Natural killer cell treated with Interleukin-12 subunit alpha and Interleukin-12 subunit beta and Interleukin-15 and Interleukin-18, amount 100 ng/mL, for 72 hours (primary cell): Measurements from ENCODE around the gene SULT2B1. TPM values are rescaled to one million over a fixed set of nuclear protein-coding genes. Genes with fewer than 3 reads are reported as not detected.
A peak's percentile ranks its signal among the peaks of the same experiment; 100 is the strongest.
"Not testable (repeated sequence)": the region's sequence is repeated elsewhere in the genome, so short reads cannot be mapped to it uniquely, and the experiment has no call there.

Source experiments
- ATAC-seq, 2 donors: fragments of 150-1000 bp; cut with Tn5 transposase in 1 of 2; sonication (Bioruptor Pico), chemical (Tn5 transposase) in 1 of 2; 2 replicates each; pipeline ENCODE4 v1.10.0; 2021
- DNase-seq: peaks from one replicate; pipeline ENCODE4 v3.0.0; 2022; ENCODE audit warnings: low spot score
- H3K27ac Mint-ChIP-seq, 2 donors: 1 replicate in 1 of 2; 2 replicates in 1 of 2; pipeline ENCODE4 v1.8.0; 2022; ENCODE audit warnings: mixed read lengths in 2 of 2, mild to moderate bottlenecking in 1 of 2, moderate library complexity in 1 of 2
- H3K27me3 Mint-ChIP-seq, 2 donors: 1 replicate in 1 of 2; 2 replicates in 1 of 2; pipeline ENCODE4 v1.8.0; 2022; ENCODE audit warnings: mixed read lengths in 2 of 2
- H3K36me3 Mint-ChIP-seq: one replicate; pipeline ENCODE4 v1.8.0; 2022; ENCODE audit warnings: mixed read lengths
- H3K4me1 Mint-ChIP-seq, 2 donors: 1 replicate in 1 of 2; 2 replicates in 1 of 2; pipeline ENCODE4 v1.8.0; 2022; ENCODE audit warnings: low read depth in 2 of 2, mixed read lengths in 2 of 2, mild to moderate bottlenecking in 1 of 2
- H3K4me3 Mint-ChIP-seq: one replicate; pipeline ENCODE4 v1.8.0; 2022; ENCODE audit warnings: mixed read lengths
- H3K9me3 Mint-ChIP-seq: 2 replicates; pipeline ENCODE4 v1.8.0; 2022; ENCODE audit warnings: mixed read lengths
- total RNA-seq, 2 donors: library from RNA; stranded (reverse); gene quantifications; one replicate each; pipeline ENCODE4 v1.2.3, GENCODE V29; 2022

Gene SULT2B1
- total RNA-seq, 2 donors from 2014 or later = not detected

DNA sequence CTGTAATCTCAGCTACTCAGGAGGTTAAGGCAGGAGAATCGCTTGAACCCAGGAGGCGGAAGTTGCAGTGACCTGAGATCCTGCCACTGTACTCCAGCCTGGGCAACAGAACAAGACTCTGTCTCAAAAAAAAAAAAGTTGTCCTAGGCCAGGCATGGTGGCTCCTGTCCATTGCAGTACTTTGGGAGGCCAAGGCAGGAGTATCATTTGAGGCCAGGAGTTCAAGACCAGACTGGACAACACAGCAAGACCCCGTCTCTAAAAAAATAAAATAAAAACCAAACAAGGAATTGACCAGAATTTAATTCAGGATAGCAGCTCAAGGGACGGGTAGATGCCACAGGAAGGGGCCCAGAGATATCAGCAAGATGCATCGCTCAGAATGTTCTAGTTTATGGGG lies 4.9 kb downstream of the SULT2B1 start:
- no peak overlapping the region for H3K4me3 Mint-ChIP-seq
- no peak for ATAC-seq
- no peak overlapping the region for H3K27ac Mint-ChIP-seq
- H3K9me3 Mint-ChIP-seq = no peaks in the 10 kb centered on the region
- no peaks in the 10 kb centered on the region for H3K4me1 Mint-ChIP-seq
- H3K27me3 Mint-ChIP-seq = peaks cover 7 to 11% of the 10 kb centered on the region in 2 donors
- H3K36me3 Mint-ChIP-seq = no peaks in the 10 kb centered on the region
- no peak for DNase-seq

DNA sequence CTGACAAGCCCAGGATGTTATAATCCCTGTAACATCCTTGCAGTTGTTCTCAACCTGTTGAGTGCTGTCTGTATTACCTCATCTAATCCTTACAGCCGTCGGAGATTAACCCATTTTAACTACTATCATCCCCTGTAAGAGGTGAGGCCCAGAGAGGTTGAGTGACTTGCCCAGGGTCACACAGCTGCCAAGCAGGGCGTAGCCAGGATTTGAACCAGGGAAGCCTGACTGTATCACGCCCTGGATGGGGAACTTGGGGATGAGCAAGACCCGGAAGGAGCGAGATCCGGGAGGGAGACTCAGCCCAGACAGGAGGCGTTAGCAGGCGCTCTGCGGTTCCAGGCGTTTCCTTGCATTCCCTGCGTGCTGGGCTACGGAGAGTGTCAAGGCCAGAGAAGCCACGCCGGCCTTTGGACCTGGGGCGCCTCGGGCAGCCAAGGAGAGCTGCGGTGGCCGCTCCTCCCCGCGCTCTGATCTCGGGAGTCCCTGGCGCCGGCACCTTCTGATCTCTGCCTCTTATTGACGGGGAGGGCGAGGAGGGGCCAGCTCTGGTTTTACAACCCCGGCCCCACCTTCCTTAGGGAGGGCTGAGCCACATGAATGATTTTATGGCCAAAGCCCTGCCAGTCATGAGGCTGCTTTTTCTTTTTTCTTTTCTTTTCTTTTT lies 6.2 kb downstream of the SULT2B1 start:
- DNase-seq = no peak
- no peaks in the 10 kb centered on the region for H3K4me1 Mint-ChIP-seq
- peak in 1 of 2 donors; percentile 40 for ATAC-seq
- H3K9me3 Mint-ChIP-seq = no peaks in the 10 kb centered on the region
- H3K36me3 Mint-ChIP-seq = no peaks in the 10 kb centered on the region
- H3K27ac Mint-ChIP-seq = no peak overlapping the region
- H3K4me3 Mint-ChIP-seq = no peak overlapping the region
- peaks cover 7 to 11% of the 10 kb centered on the region in 2 donors for H3K27me3 Mint-ChIP-seq

DNA sequence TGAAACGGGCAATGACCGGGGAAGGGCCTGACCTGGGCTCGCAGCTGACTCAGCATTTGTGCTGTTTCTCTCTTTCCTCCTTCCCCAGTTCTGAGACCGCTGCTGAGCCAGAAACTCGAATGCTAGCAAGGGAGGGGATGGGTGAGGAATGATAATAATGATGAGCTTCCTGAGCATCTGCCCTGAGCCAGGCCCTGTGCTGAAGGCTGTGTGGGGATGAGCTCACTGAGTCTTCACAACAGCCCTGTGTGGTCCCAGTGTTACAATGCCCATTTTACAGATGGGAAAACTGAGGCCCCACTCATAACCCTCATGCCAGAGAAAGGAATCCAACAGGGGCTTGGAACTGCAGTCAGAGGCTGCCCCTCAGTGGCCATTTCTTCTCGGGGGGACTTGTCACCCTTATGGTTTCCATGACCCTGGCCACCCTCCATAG lies 8.1 kb downstream of the SULT2B1 start:
- ATAC-seq = no peak
- Mint-ChIP-seq H3K9me3 (no peaks in the 10 kb centered on the region), H3K4me3 (no peak overlapping the region), H3K27me3 (peaks cover 6 to 11% of the 10 kb centered on the region in 2 donors), H3K27ac (no peak overlapping the region), H3K4me1 (no peaks in the 10 kb centered on the region), H3K36me3 (no peaks in the 10 kb centered on the region)
- no peak for DNase-seq

DNA sequence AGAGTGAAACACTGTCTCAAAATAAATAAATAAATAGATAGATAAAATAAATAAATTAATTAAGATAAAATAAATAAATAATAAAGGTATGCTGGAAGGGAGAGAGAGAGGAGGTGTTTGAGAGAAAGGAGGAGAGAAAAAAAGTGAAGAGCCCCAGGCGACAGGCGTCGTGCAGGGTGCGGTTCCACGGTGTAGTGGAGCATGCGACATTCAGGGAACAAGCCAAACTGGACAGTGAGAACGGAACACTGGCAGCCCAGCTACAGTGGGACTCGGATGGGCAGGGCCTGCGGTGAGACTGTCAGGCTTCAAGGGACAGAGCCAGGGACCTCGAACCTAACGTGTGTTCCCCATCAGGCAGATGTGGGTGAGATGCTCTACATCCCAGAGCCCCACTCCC lies 9.4 kb downstream of the SULT2B1 start:
- Mint-ChIP-seq H3K9me3 (no peaks in the 10 kb centered on the region), H3K27me3 (peaks cover 0 to 7% of the 10 kb centered on the region in 2 donors), H3K36me3 (no peaks in the 10 kb centered on the region), H3K27ac (no peak overlapping the region), H3K4me3 (no peak overlapping the region), H3K4me1 (no peaks in the 10 kb centered on the region)
- ATAC-seq = no peak
- no peak for DNase-seq

DNA sequence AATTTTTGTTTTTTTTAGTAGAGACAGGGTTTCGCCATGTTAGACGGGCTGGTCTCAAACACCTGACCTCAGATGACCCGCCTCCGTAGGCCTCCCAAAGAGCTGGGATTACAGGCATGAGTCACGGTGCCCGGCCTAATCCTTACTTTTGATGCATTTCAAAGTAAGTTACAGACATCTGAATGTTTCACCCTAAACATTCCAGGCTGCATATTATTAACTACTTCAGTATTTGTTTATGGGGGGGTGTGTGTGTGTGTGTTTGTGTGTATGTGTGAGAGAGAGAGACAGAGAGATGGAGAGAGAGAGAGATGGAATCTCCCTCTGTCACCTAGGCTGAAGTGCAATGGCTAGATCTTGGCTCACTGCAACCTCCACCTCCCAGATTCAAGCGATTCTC lies 13.1 kb downstream of the SULT2B1 start:
- Mint-ChIP-seq H3K27me3 (peaks cover 0 to 6% of the 10 kb centered on the region in 2 donors), H3K9me3 (no peaks in the 10 kb centered on the region), H3K4me3 (no peak overlapping the region), H3K36me3 (no peaks in the 10 kb centered on the region), H3K4me1 (no peaks in the 10 kb centered on the region), H3K27ac (no peak overlapping the region)
- ATAC-seq = no peak
- no peak for DNase-seq

DNA sequence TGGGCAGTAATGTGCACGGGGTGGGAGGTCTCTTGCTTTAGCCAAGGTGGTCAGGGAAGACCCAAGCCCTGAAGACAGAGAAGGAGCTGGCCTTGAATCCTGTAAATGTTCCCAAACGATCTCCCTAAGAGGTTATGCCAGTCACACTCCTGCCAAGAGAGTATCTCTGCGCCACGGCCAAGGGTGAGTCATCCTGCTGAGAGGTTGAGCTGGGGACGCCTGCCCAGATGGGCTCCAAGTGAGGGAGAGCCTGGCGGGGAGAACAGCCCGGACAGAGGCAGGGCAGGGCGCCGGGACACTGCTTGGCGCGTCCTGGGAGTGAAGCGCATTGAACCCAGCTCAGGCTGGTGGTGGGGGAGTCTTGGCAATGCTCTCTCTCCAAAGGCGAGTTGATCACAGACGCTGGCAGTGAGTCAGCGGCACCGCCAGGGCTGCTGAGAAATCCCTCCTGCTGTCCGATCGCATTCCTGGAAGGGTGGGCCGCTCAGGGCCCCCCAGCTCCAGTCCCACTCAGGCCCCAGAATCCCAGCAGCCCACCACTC lies 16.4 kb downstream of the SULT2B1 start:
- Mint-ChIP-seq H3K4me1 (no peaks in the 10 kb centered on the region), H3K9me3 (no peaks in the 10 kb centered on the region), H3K36me3 (no peaks in the 10 kb centered on the region), H3K27ac (no peak overlapping the region), H3K27me3 (peaks cover 0 to 6% of the 10 kb centered on the region in 2 donors), H3K4me3 (no peak overlapping the region)
- ATAC-seq (no peak), DNase-seq (no peak)

DNA sequence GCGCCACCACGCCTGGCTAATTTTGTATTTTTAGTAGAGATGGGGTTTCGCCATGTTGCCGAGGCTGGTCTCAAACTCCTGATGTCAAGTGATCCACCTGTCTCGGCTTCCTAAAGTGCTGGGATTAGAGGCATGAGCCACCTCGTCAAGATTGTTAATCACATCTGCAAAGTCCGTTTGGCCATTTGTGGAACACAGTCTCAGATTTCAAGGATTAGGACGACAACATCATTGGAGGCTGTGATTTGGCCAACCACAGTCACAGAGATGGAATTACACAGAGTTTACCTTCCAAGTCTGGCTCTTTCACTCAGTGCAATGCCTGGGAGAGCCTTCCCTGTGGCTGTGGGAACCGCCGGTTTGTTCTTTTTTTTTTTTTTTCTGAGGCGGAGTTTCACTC lies 17.8 kb downstream of the SULT2B1 start:
- Mint-ChIP-seq H3K27me3 (peaks cover 0 to 8% of the 10 kb centered on the region in 2 donors), H3K4me3 (no peak overlapping the region)

DNA sequence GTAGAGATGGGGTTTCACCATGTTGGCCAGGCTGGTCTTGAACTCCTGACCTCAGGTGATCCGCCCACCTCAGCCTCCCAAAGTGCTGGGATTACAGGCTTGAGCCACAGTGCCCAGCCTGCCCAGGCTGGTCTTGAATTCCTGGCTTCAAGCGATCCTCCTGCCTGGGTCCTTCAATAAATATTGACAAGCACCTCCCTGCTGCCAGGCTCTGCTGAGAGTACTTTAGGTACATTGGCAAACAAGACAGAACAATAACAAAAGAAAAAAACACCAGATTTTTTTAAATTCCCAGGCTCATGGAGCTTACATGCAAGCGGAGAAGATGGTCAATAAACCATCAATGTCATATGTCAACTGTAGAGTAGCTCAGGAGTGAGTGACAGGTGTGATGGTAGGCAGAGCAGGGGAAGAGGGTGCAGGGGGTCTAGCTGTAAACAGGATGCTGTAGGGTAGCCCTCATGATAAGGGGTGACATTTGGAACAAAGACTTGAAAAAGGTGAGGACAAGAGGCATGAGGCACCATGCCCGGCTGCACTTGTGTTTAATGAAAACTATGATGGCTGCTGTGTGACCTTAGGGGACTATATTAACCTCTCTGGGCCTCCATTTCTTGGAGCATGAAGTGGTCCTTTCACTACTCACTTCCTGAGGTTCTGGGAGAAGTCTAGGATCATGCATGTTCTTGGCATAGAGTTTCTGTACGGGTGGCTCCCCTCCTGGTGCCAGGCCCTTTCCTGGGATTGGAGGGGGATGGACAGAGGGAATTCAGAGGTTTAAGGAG lies 19.6 kb downstream of the SULT2B1 start:
- no peak overlapping the region for H3K27ac Mint-ChIP-seq
- H3K36me3 Mint-ChIP-seq = no peaks in the 10 kb centered on the region
- H3K4me3 Mint-ChIP-seq = no peak overlapping the region
- DNase-seq = no peak
- H3K27me3 Mint-ChIP-seq = peaks cover 0 to 8% of the 10 kb centered on the region in 2 donors
- no peak for ATAC-seq
- no peaks in the 10 kb centered on the region for H3K4me1 Mint-ChIP-seq
- no peaks in the 10 kb centered on the region for H3K9me3 Mint-ChIP-seq

More for the DNA sequence above, 17.8 kb downstream of the SULT2B1 start:
- H3K4me1 Mint-ChIP-seq = no peaks in the 10 kb centered on the region
- no peak for ATAC-seq
- no peaks in the 10 kb centered on the region for H3K9me3 Mint-ChIP-seq
- no peak overlapping the region for H3K27ac Mint-ChIP-seq
- no peaks in the 10 kb centered on the region for H3K36me3 Mint-ChIP-seq
- no peak for DNase-seq

DNA sequence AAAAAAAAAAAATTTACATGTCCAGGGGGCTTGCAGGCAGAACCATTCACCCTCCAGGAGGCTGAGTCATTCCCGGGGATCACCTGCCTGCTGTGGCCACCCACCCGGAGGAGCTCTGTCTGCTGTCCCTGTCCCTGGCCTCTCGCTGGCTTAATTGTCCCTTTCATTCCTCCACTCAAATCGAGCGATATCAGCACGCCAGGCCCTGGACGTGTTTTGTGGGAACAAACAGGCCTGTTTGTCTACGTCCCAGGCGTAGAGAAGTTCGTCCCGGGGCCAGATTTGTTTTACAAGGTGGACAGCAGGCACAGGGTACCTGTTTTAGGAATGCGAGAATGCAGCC lies 21.2 kb downstream of the SULT2B1 start:
- H3K36me3 Mint-ChIP-seq = no peaks in the 10 kb centered on the region
- H3K4me1 Mint-ChIP-seq = no peaks in the 10 kb centered on the region
- ATAC-seq = no peak
- H3K27ac Mint-ChIP-seq = no peak overlapping the region
- no peaks in the 10 kb centered on the region for H3K9me3 Mint-ChIP-seq
- DNase-seq = no peak
- peaks cover 0 to 5% of the 10 kb centered on the region in 2 donors for H3K27me3 Mint-ChIP-seq
- no peak overlapping the region for H3K4me3 Mint-ChIP-seq

DNA sequence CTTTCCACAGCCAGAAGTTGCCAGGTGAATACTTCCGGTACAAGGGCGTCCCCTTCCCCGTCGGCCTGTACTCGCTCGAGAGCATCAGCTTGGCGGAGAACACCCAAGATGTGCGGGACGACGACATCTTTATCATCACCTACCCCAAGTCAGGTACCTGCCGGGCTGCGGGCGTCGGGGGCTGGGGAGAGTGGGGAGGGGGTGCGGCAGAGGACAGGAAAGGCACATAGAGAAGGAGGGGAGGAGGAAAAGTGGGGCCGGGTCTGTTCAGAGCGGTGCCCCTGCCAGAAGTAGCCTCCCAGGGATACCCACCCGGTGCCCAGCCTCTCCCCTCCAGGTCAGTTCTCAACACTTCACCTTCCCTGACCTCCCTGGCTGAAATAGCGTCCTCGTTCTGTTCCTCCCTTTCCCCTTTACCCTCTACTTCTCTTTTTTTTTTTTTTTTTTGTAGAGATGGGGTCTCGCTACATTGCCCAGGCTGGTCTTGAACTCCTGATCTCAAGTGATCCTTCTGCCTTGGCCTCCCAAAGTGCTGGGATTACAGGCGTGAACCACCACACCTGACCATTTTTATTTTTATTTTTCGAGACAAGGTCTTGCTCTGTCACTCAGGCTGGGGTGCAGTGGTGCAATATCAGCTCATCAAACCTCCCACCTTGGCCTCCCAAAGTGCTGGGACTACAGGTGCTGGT lies 24.1 kb downstream of the SULT2B1 start:
- DNase-seq (no peak), ATAC-seq (no peak)
- Mint-ChIP-seq H3K36me3 (no peaks in the 10 kb centered on the region), H3K27ac (no peak overlapping the region), H3K4me1 (no peaks in the 10 kb centered on the region), H3K4me3 (no peak overlapping the region), H3K27me3 (peaks cover 0 to 5% of the 10 kb centered on the region in 2 donors), H3K9me3 (no peaks in the 10 kb centered on the region)

DNA sequence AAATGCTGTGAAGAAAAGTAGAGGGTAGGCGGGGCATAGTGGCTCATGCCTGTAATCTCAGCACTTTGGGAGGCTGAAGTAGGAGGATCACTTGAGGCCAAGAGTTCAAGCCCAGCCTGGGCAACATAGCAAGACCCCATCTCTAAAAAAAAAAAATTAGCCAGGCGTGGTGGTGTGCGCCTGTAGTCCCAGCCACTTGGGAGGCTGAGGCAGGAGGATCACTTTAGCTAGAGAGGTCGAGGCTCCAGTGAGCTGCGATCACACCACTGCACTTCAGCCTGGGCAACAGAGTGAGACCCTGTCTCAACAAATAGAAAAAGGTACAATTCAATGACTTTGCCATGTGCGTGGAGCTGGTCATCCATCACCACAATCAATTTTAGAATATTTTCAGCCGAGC lies 25.9 kb downstream of the SULT2B1 start:
- not testable (repeated sequence) for H3K4me1 Mint-ChIP-seq, H3K27ac Mint-ChIP-seq, H3K36me3 Mint-ChIP-seq, H3K9me3 Mint-ChIP-seq, H3K27me3 Mint-ChIP-seq, DNase-seq, H3K4me3 Mint-ChIP-seq, ATAC-seq

DNA sequence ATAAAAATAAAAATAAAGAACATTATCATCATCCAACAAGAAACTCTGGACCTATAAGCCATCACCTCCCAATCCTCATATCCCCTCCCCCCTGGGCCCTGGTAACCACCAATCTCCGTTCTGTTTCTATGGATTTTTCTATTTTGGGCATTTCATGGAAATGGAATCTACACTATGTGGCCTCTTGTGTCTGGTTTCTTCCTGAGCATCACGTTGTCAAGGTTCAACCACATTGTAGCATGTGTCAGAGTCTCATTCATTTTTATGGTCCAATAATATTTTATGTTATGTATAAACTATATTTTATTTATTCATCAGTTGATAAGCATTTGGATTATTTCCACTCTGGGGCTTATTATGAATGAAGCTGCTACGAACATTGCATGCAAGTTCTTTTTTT lies 26.9 kb downstream of the SULT2B1 start:
- Mint-ChIP-seq H3K27ac (no peak overlapping the region), H3K27me3 (peaks cover 0 to 5% of the 10 kb centered on the region in 2 donors), H3K9me3 (no peaks in the 10 kb centered on the region)

DNA sequence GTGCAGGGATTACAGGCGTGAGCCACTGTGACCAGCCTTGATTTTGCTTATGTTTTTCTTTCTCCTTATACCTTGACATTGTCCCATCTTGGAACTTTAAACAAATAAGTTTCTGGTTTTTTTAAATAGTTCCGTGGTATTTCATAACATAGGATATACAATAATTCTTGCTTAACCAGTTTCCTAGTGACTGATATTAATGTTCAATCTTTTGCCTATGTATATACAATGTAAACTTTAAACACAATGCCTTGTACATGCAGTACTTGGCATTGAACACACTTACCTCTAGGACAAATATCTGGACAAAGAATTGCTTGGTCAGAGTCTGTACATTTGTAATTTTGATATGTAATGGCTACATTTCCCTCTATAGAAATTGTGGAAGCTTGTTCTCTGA lies 30.2 kb downstream of the SULT2B1 start:
- no peak for ATAC-seq
- DNase-seq = no peak
- H3K36me3 Mint-ChIP-seq = no peaks in the 10 kb centered on the region
- H3K27ac Mint-ChIP-seq = no peak overlapping the region
- peaks cover 0 to 6% of the 10 kb centered on the region in 2 donors for H3K27me3 Mint-ChIP-seq
- H3K4me3 Mint-ChIP-seq = no peak overlapping the region
- no peaks in the 10 kb centered on the region for H3K9me3 Mint-ChIP-seq
- H3K4me1 Mint-ChIP-seq = peaks cover 0 to 6% of the 10 kb centered on the region in 2 donors

More for the DNA sequence above, 26.9 kb downstream of the SULT2B1 start:
- Mint-ChIP-seq H3K4me3 (no peak overlapping the region), H3K36me3 (no peaks in the 10 kb centered on the region), H3K4me1 (no peaks in the 10 kb centered on the region)
- DNase-seq = no peak
- no peak for ATAC-seq

DNA sequence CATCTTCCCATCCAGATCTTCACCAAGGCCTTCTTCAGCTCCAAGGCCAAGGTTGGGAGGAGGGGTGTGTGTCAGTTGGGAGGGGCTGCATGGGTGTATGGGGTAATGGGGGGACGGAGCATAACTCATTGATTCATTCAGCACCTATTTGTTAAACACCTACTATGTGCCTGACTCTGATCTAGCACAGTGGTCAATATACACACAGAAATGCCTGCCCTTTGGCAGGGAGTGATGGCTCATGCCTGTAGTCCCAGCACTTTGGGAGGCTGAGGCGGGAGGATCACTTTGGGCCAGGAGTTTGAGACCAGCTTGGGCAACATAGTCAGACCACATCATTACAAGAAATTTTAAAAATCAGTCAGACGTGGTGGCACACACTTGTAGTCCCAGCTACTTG lies 35.4 kb downstream of the SULT2B1 start:
- peaks cover 9 to 15% of the 10 kb centered on the region in 2 donors for H3K4me1 Mint-ChIP-seq
- ATAC-seq (no peak), DNase-seq (no peak)
- H3K27ac Mint-ChIP-seq = no peak overlapping the region
- no peaks in the 10 kb centered on the region for H3K9me3 Mint-ChIP-seq
- H3K36me3 Mint-ChIP-seq = no peaks in the 10 kb centered on the region
- H3K27me3 Mint-ChIP-seq = peaks cover 0 to 9% of the 10 kb centered on the region in 2 donors
- no peak overlapping the region for H3K4me3 Mint-ChIP-seq
